AG04450 (cell line): Measurements from ENCODE around the gene DDX55. TPM values are rescaled to one million over a fixed set of nuclear protein-coding genes. Genes with fewer than 3 reads are reported as not detected.
A peak's percentile ranks its signal among the peaks of the same experiment; 100 is the strongest.

Experiments
- CTCF ChIA-PET: fragments of 300-600, 350-600 bp; formaldehyde crosslinking; extraction: SDS; loops from one replicate; lab custom pipeline; 2022; ENCODE audit warnings: antibody characterized with exemption, inconsistent platforms; lab: Charles Lee
- POLR2A ChIA-PET: fragments of 350-600 bp; formaldehyde crosslinking; extraction: SDS; loops from one replicate; lab custom pipeline; 2021; ENCODE audit warnings: antibody characterized with exemption, inconsistent platforms; lab: Yijun Ruan, JAX
- DNase-seq: peaks from one replicate; pipeline ENCODE4 v3.0.0-alpha.2; 2011; ENCODE audit warnings: low read depth, low spot score
- H3K27ac ChIP-seq: one replicate; pipeline ENCODE4 v1.5.1; 2012; ENCODE audit warnings: low read depth, low read length, control low read depth
- H3K27me3 ChIP-seq: one replicate; pipeline ENCODE4 v1.6.0; 2012; ENCODE audit warnings: low read length; ENCODE audit not compliant: control insufficient read depth, insufficient read depth
- H3K4me3 ChIP-seq: 2 replicates; pipeline ENCODE4 v1.5.1; 2011; ENCODE audit warnings: mild to moderate bottlenecking, low read depth, low read length, control low read depth
- H3K9me3 ChIP-seq: 2 replicates; pipeline ENCODE4 v1.5.1; 2012; ENCODE audit warnings: low read length; ENCODE audit not compliant: control insufficient read depth, insufficient read depth
- CTCF ChIP-seq: IDR thresholded peaks from 2 replicates; pipeline ENCODE4 v1.5.1; 2011; ENCODE audit warnings: low read depth, low read length, control low read depth, inconsistent platforms
- polyA plus RNA-seq: library from polyadenylated mRNA; depleted of rRNA; stranded (reverse); fragments of >200 nt; gene quantifications from 2 replicates; pipeline ENCODE4 v1.2.3, GENCODE V29; 2011

DDX55 gene
- polyA plus RNA-seq, 1 experiment, result 15.4 TPM

DNA sequence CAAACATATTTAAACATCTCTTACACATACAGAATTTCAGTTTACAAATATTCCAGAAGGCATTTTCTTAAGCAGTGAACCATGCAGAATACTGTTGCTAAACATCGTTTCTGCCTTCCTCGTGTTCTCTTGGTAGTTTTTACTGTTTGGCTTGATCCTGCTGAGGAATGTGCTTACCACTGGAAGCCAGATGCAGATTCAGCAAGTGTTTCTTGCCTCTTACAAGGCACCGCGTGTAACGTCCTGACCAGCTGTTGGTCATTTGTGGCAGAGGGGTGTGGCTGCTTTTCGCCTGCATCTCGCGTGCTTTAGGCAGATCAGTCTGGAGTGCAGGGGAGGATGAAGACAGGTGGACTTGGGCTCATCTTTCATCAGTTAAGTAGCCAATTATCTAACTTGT, 19.2 kb downstream of the DDX55 start:
- no peak for DNase-seq
- Histone ChIP-seq H3K4me3 (no peak overlapping the region), H3K27me3 (no peaks in the 10 kb centered on the region), H3K27ac (no peak overlapping the region), H3K9me3 (no peaks in the 10 kb centered on the region)
- TF ChIP-seq CTCF, result no peak
- CTCF ChIA-PET, result interaction anchor here (0.6 kb wide), 1 partner anchor 387 kb away, joined by 8 read pairs; no protein-coding TSS in a partner anchor
- POLR2A ChIA-PET, result no interaction called here

DNA sequence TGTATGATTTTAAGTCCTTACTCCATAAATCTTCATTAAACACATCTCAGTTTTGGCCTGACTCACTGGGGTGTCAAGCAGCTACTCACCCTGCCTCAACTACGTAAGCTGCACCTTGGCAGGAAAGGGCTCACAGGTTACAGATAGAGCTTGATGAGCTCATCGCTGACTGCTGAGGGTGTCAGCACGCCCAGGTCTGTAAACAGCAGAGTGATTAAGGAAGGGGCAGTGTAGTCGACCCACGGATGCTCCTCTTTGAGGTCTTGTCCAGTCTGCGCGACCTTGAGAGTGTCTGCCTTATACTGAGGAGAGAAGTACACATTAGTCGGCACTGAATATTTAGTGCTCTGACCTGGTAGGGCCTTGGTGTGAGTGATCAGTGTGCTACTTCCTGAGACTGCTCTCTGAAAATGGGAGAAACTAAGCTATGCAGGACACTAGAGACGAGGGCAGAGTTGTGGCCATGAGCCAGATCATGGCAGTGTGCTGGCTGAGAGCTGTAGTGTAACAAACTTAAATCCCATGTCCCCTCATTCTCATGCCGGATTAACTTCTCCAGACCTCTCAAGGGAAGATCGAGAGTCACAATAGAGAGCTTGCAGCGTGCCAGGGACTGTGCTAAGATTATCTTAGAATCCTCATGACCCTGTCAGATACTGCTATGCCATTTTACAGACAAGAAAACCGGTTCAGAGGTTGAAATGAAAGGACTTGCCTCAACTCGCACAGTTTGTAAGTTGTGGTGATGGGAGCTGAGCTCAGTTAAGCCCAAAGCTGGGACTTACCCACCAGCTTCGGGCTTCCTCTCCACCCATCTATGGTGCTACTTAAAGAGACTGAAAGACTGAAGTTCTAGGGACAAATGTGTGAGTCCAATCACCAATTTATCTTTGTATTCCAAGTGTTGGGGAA, 20.0 kb downstream of the DDX55 start:
- no peak for DNase-seq
- Histone ChIP-seq H3K27me3 (no peaks in the 10 kb centered on the region), H3K9me3 (no peaks in the 10 kb centered on the region), H3K27ac (no peak overlapping the region), H3K4me3 (no peak overlapping the region)
- POLR2A ChIA-PET, result interaction anchor here (0.6 kb wide), 1 partner anchor 15 kb away, joined by 3 read pairs; no protein-coding TSS in a partner anchor
- no peak for TF ChIP-seq CTCF
- CTCF ChIA-PET, result interaction anchor here (0.6 kb wide), 1 partner anchor 387 kb away, joined by 8 read pairs; no protein-coding TSS in a partner anchor

DNA sequence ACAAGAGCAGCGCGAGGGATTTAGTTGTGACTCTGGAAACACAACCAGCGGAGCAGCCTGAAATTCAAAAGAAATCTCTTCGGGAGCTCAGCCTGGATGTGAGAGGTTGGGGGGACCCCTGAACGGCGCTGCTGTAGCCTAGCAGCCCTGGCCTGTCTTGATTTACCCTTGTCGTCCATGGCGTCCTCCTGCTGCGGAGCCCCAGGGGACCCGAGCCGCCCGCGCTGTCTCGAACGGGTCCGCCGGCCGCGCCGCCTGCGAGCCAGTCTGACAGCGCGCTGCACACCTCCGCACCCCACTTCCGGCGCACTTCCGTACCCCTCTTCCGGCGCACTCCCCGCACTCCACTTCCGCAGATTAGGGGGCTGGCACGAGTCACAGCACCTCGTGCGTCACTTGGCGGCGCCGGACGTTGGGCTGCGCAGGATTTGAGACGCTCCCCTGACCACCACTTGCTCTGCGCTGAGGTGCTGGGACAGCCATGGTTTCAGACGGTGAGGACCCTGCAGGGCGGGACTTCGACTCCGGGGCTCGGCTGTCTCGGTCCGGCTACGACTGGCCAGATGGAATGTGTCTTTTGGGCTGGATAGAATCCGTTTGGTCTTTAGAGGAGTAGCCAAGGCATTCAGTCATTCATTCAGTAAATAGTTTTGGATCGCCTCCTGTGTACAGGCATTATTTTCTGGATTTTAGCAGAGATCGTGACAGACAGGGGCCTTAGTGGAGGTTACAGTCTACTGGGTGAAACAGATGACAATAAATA, 31.7 kb downstream of the DDX55 start, which contains the start of the genes EIF2B1 and GTF2H3:
Gene EIF2B1, minus strand, starts transcription at position 308 of the 763 bp plus-strand sequence. Its CDS starts 129 bp downstream, at position 179.
Gene GTF2H3, plus strand, starts transcription at position 451 of the 763 bp plus-strand sequence. Its CDS starts 31 bp downstream, at position 482.
- ChIA-PET CTCF (no interaction called here), POLR2A (interaction anchor here (0.8 to 1.0 kb wide), 2 partner anchors 31 to 78 kb away, joined by 4 to 7 read pairs; partner anchors contain the start of genes ATP6V0A2 and DDX55)
- Histone ChIP-seq H3K27me3 (no peaks in the 10 kb centered on the region), H3K27ac (peak within 1 kb of the TSS; percentile 65), H3K4me3 (peak within 1 kb of the TSS; percentile 95), H3K9me3 (no peaks in the 10 kb centered on the region; the same call in 1 of the 2 replicates)
- DNase-seq, result peak; percentile 88
- TF ChIP-seq CTCF, result no peak

DNA sequence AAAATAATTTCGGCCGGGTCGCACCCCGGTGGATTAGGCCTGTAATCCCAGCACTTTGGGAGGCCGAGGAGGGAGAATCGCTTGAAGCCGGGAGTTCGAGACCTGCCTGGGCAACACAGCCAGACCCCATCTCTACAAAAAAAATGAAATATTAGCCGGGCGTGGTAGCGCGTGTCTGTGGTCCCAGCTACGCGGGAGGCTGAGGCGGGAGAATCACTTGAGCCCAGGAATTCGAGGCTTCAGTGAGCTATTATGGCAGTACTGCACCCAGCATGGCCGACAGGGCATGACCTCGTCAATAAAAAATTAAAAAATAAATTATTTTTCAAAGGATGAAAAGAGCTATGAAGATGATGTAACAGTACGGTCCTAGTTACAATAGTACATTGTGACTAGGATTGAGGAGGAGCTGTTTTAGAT, 32.3 kb downstream of the DDX55 start:
- H3K9me3 ChIP-seq, result no peaks in the 10 kb centered on the region; the same call in 1 of the 2 replicates
- ChIA-PET CTCF (no interaction called here), POLR2A (interaction anchor here (0.8 to 1.0 kb wide), 2 partner anchors 32 to 78 kb away, joined by 4 to 7 read pairs; partner anchors contain the start of genes ATP6V0A2 and DDX55)
- no peaks in the 10 kb centered on the region for H3K27me3 ChIP-seq
- DNase-seq, result no peak
- H3K4me3 ChIP-seq, result peak overlapping the region; percentile 95
- peak overlapping the region; percentile 65 for H3K27ac ChIP-seq
- TF ChIP-seq CTCF, result no peak
